ENCODE data around the gene GAL3ST2.

- TF ChIP-seq GATA2 (IDR thresholded peaks at IDR 0.05; ENCODE audit: low read depth, low read length) (no peak), GATA3 (IDR thresholded peaks at IDR 0.05; ENCODE audit: low read depth, low read length) (no peak)
These were observed 20.8 kb upstream of the GAL3ST2 start for GRCh38 chr2:241755777-241756176.

Data from SH-SY5Y (cell line).